NB4 (cell line): Measurements from ENCODE around the gene CTU2.

Source experiments
- DNase-seq: peaks from one replicate; pipeline ENCODE4 v3.0.0; 2010; ENCODE audit warnings: low read depth
- H3K4me3 ChIP-seq: one replicate; pipeline ENCODE4 v1.5.1; 2011; ENCODE audit warnings: mild to moderate bottlenecking, low read depth, low read length, moderate library complexity
- MYC ChIP-seq: IDR thresholded peaks from 2 replicates; pipeline ENCODE4 v1.6.1; 2011; ENCODE audit warnings: low read depth, low read length
- POLR2A ChIP-seq: IDR thresholded peaks from 2 replicates; pipeline ENCODE4 v1.6.1; 2011; ENCODE audit warnings: mild to moderate bottlenecking; ENCODE audit not compliant: insufficient read length; ENCODE audit errors: extremely low read depth
- TF ChIP-seq, protein P1 (sequence below): IDR thresholded peaks from one replicate; pipeline ENCODE4 v1.5.1; 2012; ENCODE audit warnings: low read depth, low read length
- TF ChIP-seq, protein P2 (sequence below): IDR thresholded peaks from 2 replicates; pipeline ENCODE4 v1.6.1; 2011; ENCODE audit warnings: low read depth, low read length

The CTU2 gene

DNA sequence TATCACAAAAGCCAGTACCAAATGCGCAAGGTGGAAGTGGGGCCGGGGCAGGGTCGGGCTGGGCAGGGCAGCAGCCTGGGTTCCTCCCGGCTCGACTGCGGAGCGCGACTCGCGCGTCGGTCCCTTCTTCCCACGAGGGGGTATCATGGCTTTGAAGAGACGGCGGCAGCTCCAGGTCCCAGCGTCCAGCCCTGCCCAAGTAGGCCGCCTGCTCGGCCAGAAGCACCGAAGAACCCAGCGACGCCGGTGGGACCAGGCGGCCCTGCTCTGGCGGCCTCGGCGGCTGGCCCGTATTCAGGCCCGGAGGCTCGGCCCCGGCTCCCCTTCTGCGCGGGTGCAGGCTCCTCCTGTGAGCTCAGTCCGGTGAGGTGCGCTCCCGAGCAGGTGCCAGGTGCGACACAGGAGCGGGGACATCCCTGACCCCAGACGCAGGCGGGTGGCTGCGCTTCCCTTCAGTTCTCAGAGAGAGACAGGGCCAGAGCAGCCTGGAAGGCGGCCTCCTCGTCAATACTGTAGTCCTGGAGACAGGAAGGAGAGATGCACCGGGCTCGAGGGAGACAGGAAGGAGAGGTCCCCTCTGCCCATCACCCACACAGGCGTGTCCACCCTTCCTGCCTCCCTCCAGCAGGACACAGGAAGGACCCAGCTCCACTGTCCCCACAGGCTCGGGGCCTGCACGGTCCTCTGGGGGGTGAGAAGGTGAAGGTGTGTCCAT, 9.0 kb upstream of the CTU2 start:
- H3K4me3 ChIP-seq = no peak overlapping the region
- TF ChIP-seq, protein P1, sequence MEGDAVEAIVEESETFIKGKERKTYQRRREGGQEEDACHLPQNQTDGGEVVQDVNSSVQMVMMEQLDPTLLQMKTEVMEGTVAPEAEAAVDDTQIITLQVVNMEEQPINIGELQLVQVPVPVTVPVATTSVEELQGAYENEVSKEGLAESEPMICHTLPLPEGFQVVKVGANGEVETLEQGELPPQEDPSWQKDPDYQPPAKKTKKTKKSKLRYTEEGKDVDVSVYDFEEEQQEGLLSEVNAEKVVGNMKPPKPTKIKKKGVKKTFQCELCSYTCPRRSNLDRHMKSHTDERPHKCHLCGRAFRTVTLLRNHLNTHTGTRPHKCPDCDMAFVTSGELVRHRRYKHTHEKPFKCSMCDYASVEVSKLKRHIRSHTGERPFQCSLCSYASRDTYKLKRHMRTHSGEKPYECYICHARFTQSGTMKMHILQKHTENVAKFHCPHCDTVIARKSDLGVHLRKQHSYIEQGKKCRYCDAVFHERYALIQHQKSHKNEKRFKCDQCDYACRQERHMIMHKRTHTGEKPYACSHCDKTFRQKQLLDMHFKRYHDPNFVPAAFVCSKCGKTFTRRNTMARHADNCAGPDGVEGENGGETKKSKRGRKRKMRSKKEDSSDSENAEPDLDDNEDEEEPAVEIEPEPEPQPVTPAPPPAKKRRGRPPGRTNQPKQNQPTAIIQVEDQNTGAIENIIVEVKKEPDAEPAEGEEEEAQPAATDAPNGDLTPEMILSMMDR = no peak
- TF ChIP-seq, protein P2, sequence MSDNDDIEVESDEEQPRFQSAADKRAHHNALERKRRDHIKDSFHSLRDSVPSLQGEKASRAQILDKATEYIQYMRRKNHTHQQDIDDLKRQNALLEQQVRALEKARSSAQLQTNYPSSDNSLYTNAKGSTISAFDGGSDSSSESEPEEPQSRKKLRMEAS = no peak
- TF ChIP-seq MYC (no peak), POLR2A (no peak)
- DNase-seq = no peak

DNA sequence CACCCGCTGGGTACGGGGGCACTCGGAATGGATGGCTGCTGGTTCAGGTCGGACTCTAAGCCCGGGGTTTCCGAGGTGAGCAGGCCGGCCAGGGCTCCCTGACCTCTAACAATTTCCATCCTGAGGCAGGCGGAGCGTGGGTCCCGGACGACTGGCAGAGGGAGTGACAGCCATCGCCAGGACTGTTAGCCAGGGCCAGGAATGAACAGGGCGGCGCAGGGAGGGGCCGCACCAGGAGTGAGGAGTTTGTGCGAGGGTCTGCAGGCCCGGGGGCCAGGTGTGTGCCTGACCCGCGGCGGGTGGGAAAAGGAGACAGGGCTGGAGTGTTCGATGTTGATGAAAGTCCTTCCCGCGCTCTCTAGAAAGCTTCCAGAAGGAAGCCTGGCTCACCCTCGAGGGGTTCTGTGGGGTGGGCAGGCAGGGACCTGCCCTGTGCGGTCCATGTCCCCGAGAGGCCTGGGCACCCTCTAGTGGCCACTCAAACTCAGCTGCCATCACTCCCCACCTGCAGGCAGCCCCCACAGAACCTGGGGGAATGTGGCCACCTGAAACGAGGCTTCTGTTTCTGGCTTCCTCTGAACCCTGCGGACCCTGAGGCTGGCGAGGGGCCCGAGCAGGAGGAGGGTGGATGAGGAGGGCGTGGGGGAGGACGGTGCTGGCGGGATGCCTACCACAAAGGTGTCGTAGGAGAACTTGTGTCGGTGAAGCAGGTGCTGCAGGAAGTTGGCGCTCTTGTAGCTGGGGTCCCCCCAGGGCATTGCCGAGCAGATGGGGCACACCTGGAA, 8.3 kb upstream of the CTU2 start:
- DNase-seq = no peak
- TF ChIP-seq, protein P1 = peak; percentile 44
- TF ChIP-seq, protein P2 = no peak
- no peak overlapping the region for H3K4me3 ChIP-seq

DNA sequence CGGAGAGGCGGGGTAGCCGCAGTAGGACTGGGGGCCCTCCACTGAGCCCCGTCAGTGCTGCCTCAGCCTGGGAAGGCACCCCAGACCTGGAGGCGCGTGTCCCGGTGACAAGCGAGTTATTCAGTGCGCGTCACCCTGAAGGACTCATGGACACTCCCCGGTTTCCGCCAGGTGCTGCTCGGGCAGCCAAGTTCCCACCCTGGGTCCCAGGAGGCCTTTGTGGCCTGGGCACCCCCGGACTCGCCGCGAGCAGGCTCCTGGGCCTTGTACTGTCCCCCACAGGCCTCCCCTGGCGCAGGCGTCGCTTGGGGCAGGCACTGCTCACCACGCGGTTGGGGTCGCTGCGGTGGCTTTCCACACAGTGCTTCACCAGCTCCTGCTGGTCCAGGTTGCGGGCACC, 7.7 kb upstream of the CTU2 start:
- DNase-seq = no peak
- TF ChIP-seq POLR2A = no peak
- H3K4me3 ChIP-seq = no peak overlapping the region

DNA sequence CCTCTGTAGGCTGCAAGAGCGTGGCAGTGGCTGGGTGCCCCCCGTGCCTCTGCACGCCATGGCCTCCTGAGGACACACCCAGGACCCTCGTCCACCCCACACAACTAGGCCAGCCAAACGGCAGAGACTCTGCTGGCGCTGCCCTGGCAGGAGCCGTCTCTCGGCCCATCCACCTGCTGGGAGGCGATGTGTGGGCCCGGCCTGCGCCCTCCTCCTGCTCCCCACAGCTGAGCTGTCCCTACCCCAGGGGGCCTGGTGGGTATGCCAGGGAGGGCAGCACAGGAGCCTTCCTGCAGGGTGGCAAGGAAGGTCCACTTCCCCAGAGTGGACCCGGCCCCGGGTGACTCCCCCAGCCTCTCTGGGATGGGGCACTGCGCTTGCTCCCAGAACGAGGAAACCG, 7.1 kb upstream of the CTU2 start:
- H3K4me3 ChIP-seq = no peak overlapping the region
- no peak for DNase-seq
- TF ChIP-seq MYC = no peak
- TF ChIP-seq, protein P2 = no peak
- TF ChIP-seq, protein P1 = no peak
- TF ChIP-seq POLR2A = no peak

DNA sequence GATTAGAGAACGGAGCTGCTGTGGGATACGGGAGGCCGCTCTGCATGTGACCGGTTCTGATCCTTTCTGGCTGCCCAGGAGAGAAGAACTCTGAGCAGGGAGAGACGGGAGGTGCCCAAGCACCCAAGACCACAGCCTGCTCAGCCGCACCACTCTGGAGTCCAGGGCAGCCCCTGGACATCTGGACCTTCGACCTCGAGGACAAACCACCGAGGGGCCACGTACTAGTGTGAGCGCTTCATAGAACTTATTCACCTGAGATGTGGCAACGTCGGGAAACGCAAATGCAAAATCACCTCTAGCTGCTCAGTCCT, 6.0 kb upstream of the CTU2 start:
- TF ChIP-seq, protein P1 = no peak
- TF ChIP-seq, protein P2 = no peak
- TF ChIP-seq MYC = no peak
- no peak for TF ChIP-seq POLR2A
- DNase-seq = no peak
- no peak overlapping the region for H3K4me3 ChIP-seq

DNA sequence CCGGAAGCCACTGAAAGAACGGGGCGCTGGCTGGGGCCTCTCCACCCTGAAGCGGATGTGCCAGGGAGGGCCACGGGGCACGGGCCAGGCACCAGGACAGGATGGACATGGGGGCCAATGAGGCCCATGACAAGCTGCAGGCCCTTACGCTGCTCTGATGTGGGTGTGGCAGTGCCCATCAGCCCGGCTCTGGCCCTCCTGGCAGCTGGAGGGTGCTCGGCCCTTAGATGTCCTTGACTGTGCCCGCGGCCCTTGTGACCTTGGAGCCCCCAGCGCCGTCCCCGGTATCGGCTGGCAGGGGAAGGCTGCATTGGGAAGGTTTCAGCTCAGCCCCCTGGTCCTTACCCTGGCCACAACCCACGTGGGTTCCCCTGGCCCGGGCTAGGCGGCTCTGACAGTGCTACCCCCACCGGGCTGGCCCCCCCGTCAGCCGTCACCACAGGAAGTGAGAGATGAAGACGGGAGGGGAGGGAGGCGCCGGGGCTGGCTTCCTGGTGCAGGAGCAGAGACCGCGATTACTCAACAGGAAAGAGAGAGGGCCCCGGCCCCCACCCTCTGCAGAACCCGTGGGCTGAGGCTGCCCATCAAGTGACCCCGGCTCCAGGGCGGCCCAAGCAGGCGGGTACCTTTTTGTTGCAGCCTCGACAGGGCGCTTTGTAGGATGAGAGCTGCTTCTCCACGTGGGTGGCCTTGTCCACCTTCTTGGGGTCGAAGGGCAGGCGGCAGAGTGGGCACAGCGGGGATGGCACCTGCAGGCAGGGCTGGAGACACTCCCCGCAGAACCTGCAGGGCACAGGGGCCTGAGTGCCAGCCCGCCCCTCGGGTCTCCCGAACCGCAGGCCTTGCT, 5.4 kb upstream of the CTU2 start:
- TF ChIP-seq, protein P2 = peak; percentile 93
- TF ChIP-seq MYC (peak; percentile 71; the same call in 1 of the 2 replicates), POLR2A (no peak)
- peak; percentile 100 for DNase-seq
- no peak overlapping the region for H3K4me3 ChIP-seq
